GM12878 (cell line): ENCODE results near the gene NLRC3.

Experiments
- CTCF ChIP-seq, 3 experiments: IDR thresholded peaks in 2 of 3; conservative IDR thresholded peaks in 1 of 3; 2 replicates each; pipeline ENCODE4 v1.5.1; 2011; ENCODE audit warnings: low read depth in 3 of 3, low read length in 3 of 3, mild to moderate bottlenecking in 3 of 3, control low read depth in 2 of 3, moderate library complexity in 2 of 3, inconsistent platforms in 1 of 3, mixed read lengths in 1 of 3; ENCODE audit not compliant: control insufficient read depth in 2 of 3, insufficient read depth in 1 of 3; ENCODE audit errors: extremely low read depth in 1 of 3
- GABPA ChIP-seq: IDR thresholded peaks from 2 replicates; pipeline ENCODE4 v1.6.1; 2014; ENCODE audit warnings: antibody characterized with exemption, low read depth, mild to moderate bottlenecking, inconsistent platforms
- MLLT1 ChIP-seq: fragments of 450-650 bp; IDR thresholded peaks from 2 replicates; pipeline ENCODE4 v1.6.1; 2016; ENCODE audit warnings: mild to moderate bottlenecking
- MXI1 ChIP-seq: fragments of 150-350 bp; IDR thresholded peaks from 2 replicates; pipeline ENCODE4 v1.6.1; 2011; ENCODE audit warnings: low read depth, mild to moderate bottlenecking, inconsistent platforms, low read length, improper control_type of control experiment
- POLR2A ChIP-seq: IDR thresholded peaks from 2 replicates; pipeline ENCODE4 v1.6.1; 2011; ENCODE audit warnings: low read depth, mild to moderate bottlenecking, low read length
- RAD21 ChIP-seq: IDR thresholded peaks from 2 replicates; pipeline ENCODE4 v1.6.1; 2011; ENCODE audit warnings: mild to moderate bottlenecking, low read depth, low read length, moderate library complexity; ENCODE audit not compliant: insufficient read depth
- REST ChIP-seq: IDR thresholded peaks from 2 replicates; pipeline ENCODE4 v1.6.1; 2012; ENCODE audit warnings: mild to moderate bottlenecking, low read depth, low read length

- TF ChIP-seq GABPA (no peak), POLR2A (no peak), REST (no peak), CTCF (IDR thresholded peaks at IDR 0.05 in 2 of 3, conservative IDR thresholded peaks at IDR 0.05 in 1 of 3; ENCODE audit: control insufficient read depth in 2 of 3, extremely low read depth in 1 of 3, insufficient read depth in 1 of 3, low read depth in 3 of 3, low read length in 3 of 3) (no peak), MXI1 (no peak), RAD21 (no peak), MLLT1 (no peak)
Observed at GRCh38 chr16:3610698-3611145, 33.5 kb upstream of the NLRC3 start.
